Coronary artery (tissue), 2 donors: ENCODE measurements around the gene PLIN5.
A peak's percentile ranks its signal among the peaks of the same experiment; 100 is the strongest.
"Not testable (repeated sequence)": the region's sequence is repeated elsewhere in the genome, so short reads cannot be mapped to it uniquely, and the experiment has no call there.

Experiments used
- DNase-seq: peaks from one replicate; pipeline ENCODE4 v3.0.0-alpha.2; 2017; ENCODE audit warnings: low spot score
- H3K27ac ChIP-seq, 2 donors: fragments of 200-600 bp; sonication (generic); one replicate each; pipeline ENCODE4 v1.5.1; 2016 to 2019
- H3K4me3 ChIP-seq: fragments of 200-600 bp; sonication (generic); 2 replicates; pipeline ENCODE4 v1.5.1; 2016; ENCODE audit warnings: mild to moderate bottlenecking, moderate library complexity
- TF ChIP-seq, protein P1 (sequence below): fragments of 200-600 bp; sonication (generic); IDR thresholded peaks from one replicate; pipeline ENCODE4 v1.5.1; 2019; ENCODE audit warnings: antibody characterized with exemption

The PLIN5 gene

DNA sequence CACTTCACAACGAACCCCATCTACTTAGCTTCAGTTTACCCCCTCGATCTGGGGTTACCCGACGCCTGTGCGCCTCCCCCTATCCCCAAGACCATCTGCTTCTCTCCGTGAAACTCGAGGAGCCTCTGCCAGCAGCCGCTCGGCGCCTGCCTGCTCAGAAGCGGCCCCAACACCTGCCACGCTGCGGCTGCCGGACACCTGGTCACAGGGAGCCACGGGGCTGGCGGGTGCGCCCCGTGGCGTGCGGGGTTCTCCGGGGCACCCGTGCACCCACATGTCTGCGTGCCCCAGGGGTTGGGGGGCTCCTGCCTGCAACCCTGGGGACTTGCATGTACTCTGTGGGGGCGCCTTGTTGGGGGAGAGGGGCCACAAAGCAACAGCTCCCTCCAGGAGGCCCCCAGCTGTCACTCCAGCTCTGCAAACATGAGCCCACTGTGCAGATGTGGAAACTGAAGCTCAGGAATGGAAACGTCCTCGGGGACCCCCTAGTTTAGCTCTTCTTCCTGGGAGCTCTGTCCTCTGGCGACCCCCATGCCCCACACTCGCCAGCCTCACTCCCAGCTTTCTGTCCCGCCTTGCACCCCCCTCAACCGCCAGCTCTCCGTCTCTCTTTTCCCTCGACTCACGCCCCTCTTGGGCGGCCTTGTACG is 31.5 kb upstream of the PLIN5 start:
- TF ChIP-seq, protein P1, sequence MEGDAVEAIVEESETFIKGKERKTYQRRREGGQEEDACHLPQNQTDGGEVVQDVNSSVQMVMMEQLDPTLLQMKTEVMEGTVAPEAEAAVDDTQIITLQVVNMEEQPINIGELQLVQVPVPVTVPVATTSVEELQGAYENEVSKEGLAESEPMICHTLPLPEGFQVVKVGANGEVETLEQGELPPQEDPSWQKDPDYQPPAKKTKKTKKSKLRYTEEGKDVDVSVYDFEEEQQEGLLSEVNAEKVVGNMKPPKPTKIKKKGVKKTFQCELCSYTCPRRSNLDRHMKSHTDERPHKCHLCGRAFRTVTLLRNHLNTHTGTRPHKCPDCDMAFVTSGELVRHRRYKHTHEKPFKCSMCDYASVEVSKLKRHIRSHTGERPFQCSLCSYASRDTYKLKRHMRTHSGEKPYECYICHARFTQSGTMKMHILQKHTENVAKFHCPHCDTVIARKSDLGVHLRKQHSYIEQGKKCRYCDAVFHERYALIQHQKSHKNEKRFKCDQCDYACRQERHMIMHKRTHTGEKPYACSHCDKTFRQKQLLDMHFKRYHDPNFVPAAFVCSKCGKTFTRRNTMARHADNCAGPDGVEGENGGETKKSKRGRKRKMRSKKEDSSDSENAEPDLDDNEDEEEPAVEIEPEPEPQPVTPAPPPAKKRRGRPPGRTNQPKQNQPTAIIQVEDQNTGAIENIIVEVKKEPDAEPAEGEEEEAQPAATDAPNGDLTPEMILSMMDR = no peak
- Histone ChIP-seq H3K4me3 (no peak overlapping the region), H3K27ac (no peak overlapping the region)
- no peak for DNase-seq

DNA sequence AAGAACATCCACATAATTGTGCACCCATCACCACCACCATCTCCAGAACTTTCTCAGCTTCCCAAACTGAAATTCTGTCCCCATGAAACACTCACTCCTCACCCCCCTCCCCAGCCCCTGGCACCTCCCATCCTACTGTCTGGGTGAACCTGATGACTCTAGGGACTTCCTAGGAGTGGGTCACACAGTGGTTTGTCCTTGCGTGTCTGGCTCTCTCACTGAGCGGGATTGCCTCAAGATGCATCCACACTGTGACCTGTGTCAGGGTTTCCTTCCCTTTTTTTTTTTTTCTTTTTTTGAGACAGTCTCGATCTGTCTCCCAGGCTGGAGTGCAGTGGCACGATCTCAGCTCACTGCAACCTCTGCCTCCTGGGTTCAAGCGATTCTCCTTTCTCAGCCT is 28.5 kb upstream of the PLIN5 start:
- not testable (repeated sequence) for H3K27ac ChIP-seq, H3K4me3 ChIP-seq, DNase-seq

DNA sequence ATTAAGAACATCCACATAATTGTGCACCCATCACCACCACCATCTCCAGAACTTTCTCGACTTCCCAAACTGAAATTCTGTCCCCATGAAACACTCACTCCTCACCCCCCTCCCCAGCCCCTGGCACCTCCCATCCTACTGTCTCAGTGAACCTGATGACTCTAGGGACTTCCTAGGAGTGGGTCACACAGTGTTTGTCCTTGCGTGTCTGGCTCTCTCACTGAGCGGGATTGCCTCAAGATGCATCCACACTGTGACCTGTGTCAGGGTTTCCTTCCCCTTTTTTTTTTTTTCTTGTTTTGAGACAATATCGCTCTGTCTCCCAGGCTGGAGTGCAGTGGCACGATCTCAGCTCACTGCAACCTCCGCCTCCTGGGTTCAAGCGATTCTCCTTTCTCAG is 27.1 kb upstream of the PLIN5 start:
- H3K27ac ChIP-seq, DNase-seq, H3K4me3 ChIP-seq: not testable (repeated sequence)

DNA sequence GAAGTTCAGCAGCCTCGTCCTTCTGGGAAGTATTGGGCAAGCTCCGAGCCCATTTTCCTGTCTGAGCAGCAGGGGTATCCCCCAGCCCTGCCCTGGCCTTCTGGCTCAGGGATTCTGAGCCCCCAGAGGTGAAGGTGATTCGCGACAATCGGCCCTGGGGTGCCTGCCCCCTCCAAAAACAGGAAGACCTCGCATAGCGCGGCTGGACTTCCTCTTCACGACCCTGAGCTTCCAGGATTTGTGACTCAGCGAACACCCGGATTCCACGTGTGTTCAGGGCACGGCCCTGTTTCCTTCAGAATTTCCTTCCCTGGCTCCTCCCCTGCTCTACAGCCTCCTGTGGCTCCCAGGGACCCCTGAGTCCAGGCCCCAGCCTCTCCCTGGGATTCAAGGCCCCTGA is 24.5 kb upstream of the PLIN5 start, which contains the start of gene SEMA6B:
Gene SEMA6B, minus strand, starts transcription at position 116 of the 400 bp plus-strand sequence. CDS start 1,227 bp downstream, outside the sequence.
- TF ChIP-seq, protein P1 = no peak
- Histone ChIP-seq H3K27ac (peak within 1 kb of the TSS in 1 of 2 donors; percentile 70), H3K4me3 (peak within 1 kb of the TSS; percentile 65)
- DNase-seq = no peak

DNA sequence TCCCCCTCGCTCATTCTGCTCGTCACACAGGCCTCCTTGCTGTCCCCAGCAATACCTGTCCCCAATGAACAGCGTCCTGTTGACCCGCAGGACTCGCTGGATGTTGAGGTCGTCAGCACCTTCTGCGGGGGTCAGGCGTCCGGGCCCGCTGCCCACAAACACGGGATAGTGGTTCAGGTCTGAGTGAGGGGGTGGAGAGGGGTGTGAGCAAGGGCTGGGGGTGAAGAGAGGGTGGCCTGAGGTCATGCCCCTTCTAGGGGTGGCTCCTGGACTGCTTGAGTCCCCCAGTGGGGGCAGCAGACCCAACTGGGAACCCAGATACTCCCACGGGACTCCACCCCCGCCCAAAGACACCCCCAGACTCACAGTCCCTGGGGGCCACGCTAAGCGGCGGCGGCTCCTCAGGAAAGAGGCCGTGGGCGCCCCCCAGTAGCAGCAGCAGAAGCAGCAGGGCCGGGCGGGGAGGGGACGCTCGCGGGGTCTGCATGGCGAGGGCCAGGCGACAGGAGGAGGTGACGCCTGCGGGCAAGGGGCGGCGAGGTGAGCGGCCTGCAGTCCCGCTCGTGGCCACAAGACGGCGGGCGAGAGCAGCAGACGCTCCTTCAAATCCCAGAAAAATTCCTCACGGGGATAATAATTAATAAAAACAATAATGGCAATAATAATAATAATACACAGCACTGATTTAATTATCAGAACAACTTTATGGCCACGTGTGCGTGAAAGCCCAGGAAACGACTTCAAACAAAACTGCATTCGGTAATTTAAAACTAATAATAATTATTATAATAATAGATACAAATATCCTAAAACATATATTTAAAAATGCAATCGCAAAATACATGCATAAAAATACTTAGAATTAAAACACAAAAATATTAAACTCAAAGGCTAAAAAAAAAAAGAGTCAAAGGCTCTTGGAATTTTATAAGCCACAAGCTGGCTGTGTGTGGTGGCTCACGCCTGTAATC is 23.2 kb upstream of the PLIN5 start:
- TF ChIP-seq, protein P1 = peak; percentile 99
- H3K4me3 ChIP-seq = peak overlapping the region; percentile 65
- DNase-seq = no peak
- H3K27ac ChIP-seq = no peak overlapping the region

DNA sequence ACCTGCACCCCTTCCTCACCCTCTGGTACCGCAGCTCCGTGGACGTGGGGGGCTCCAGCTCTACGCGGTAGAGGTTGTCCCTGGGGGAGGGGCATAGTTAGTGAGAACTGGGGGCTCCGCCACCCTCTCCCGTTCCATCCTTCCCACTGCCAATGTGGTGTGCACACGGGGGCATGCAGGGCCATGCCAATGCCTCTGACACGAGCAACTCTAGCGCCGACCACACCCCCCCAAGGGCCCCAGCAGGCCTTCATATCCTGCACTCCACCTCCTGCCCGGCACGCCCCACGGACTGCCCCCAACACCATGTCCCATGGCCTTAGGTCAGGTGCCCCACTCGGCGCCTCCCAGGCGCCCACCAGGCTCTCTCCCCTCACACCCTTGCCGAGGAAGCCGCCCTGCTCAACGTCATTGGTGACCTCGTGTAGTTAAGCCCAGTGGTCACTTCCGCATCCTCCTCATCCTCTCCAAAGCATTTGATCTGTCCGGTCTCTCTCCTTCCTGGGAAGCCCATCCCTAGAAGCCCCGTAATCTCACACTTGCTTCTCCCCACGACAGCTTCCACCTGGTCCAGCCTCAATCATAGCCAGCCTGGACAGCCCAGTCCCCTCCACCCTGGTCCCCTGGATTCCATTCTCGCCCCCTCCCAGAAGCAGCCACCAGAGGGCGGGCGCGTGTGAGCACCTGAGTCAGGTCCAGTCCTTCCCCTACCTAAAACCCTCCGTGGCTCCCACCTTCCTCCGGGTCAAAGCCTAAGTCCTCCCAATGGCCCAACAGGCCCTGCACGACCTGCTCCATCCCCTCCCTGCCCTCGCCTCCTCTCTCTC is 22.3 kb upstream of the PLIN5 start:
- Histone ChIP-seq H3K4me3 (peak overlapping the region; percentile 59), H3K27ac (no peak overlapping the region)

DNA sequence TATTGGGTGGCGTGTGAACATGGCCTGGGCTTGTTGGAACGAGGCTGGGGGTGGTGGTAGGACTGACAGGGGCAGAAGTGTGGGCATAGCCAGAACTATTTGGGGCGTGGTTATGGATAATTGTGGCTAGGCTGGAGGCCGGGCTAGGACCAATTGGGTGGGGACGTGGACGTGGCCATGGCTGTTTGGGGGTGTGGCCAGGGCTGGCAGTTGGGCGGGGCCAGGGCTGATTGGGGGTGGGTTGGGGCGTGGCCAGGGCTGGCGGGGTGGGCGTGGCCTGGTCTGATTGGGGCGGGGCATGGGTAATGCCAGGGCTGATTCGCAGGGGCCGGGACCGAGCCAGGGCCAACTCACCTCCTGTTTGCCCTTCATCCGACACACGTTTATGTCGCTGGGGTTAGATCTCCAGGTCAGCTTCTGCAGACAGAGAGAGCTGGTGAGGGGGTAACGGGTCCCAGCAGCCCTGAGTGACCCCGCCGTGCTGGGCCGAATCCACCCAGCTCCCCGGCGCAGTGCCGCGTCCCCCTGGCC is 21.6 kb upstream of the PLIN5 start:
- TF ChIP-seq, protein P1 = no peak
- no peak for DNase-seq
- Histone ChIP-seq H3K4me3 (no peak overlapping the region), H3K27ac (no peak overlapping the region)

More for the DNA sequence above, 22.3 kb upstream of the PLIN5 start:
- no peak for DNase-seq
- TF ChIP-seq, protein P1 = no peak
